GM18517 (cell line): ENCODE data around the gene METTL25.
A peak's percentile ranks its signal among the peaks of the same experiment; 100 is the strongest.

Experiments used
- ATAC-seq: cut with Tn5 transposase; IDR thresholded peaks from one replicate; pipeline ENCODE4 v1.9.1; 2021; ENCODE audit warnings: mild to moderate bottlenecking, moderate library complexity; ENCODE audit not compliant: unreplicated experiment

The METTL25 gene

GRCh38 chr12:82522285-82522684 lies 164.0 kb downstream of the METTL25 start:
- ATAC-seq = no peak

DNA sequence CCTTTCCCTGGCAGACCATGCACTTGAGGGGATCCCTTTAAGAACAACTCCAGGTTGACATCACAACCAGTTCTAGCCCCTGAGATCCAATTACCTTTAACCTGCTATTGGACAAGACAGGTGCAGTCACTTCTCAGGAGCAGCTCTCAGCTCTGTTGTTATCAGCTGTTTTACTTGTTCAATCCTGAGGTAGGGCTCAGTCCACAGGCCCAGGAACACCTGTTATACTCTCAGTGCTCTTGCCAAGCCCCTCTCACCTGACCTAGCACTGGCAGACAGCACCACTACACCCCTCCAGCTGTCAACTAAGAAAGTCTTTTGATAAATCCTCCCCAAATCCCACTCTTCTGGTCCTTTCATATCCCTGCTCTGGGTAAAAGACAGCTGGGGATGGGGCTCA lies 164.4 kb downstream of the METTL25 start:
- ATAC-seq = no peak

- no peak for ATAC-seq
Measured at GRCh38 chr12:82523996-82524395, 165.7 kb downstream of the METTL25 start.

DNA sequence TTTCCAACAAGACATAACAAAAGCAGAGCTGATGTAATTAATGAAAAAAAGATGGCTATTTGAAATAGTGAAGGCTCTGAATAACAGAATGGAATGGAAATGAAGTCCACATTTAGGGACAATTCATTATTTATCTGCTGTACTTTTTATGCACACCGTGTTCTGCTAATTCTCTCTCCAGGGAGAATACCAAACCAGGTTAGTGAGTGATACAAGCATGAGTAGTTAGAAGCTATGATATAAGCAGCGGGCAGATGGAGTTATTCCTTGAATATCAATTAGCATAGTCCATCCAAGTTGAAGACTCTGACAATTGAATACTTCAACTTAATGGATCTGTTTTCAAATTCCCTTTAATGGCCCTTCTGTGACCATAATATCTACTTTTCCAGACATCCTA lies 166.3 kb downstream of the METTL25 start:
- no peak for ATAC-seq

DNA sequence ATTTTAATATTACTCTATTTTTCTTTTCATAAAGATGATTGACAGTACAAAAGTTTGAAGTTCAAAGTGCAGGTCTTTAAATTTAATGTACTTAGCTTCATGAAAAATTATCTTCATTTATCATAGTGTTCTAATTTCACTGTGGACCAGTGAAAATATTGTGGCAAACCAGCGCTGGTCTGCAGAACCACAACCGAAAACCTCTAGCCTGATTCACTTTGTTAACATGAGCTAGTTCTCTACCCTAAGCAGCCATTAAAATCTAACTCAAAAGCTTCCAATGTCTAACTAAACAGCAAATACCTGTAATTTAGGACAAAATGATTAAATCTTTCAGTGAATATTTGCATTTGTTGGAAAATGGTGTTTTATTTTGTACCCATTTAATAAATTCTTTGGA lies 167.3 kb downstream of the METTL25 start:
- no peak for ATAC-seq

GRCh38 chr12:82527165-82527780 lies 168.9 kb downstream of the METTL25 start:
- peak; percentile 71 for ATAC-seq
